Jurkat, Clone E6-1 (cell line): Measurements from ENCODE around the gene RHOD.

Experiments used
- DNase-seq: peaks from one replicate; pipeline ENCODE4 v3.0.0-alpha.2; 2011; ENCODE audit warnings: low read depth, low spot score
- H3K4me3 ChIP-seq: 2 replicates; pipeline ENCODE4 v1.5.1; 2011; ENCODE audit warnings: mild to moderate bottlenecking, low read length, control low read depth, moderate library complexity

RHOD gene

DNA sequence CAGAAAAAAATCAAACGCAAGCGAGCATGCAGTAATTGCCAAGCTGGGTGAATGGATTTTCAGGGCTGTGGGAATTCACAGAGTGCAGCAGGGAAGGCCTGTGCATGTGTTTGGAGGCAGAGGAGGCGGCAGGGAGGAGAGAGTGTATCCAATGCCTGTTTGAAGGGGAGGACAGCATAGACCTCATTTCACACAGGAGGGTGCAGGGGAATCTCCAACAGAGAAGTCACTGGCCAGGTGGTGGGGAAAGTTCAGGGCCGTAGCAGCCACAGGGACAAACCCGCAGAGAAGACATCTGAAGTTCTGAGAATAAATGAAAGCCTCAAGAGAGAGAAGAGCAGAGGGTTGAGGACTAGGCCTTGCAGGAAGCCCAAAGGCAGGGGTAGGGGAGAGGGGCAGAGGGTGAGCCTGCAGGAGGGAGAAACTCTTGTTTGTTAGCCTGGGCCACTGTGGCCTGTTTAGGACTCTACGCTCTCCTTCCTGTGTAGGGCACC lies 43.2 kb downstream of the RHOD start:
- H3K4me3 ChIP-seq = no peak overlapping the region
- no peak for DNase-seq

DNA sequence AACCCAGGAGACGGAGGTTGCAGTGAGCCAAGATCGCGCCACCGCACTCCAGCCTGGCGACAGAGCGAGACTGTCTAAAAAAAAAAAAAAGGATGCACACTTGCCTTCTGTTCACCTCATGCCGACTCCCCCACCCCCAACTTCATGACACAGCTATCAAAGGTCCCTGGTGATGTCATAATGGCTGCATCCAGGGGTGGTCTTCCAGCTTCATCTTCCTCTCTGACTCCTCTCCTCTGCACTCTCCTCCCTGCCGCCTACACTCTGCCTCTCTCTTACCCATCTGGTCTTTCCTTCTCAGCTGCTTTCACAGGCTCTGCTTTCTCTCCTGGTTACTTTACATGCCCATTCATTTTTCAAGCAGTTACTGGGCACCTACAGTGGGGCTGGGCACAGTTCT lies 46.0 kb downstream of the RHOD start:
- no peak overlapping the region for H3K4me3 ChIP-seq
- no peak for DNase-seq

DNA sequence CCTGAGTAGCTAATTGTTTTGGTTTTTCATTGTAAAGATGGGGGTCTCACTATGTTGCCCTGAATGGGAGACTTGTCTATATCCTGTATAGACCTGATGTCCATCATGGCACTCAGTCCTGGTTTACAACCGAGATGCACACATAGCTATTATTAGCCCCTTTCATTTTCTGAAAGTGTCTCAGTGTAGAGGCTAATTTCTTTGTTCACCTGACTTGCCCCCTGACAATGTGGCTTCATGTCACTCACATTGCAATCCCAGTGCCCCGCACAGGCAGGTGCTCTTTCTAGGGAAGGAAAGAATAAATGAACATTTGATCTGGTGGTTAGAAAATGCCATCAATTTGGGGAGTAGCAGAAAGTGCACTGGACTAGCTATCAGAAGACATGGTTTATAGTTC lies 49.3 kb downstream of the RHOD start:
- H3K4me3 ChIP-seq = no peak overlapping the region
- no peak for DNase-seq

DNA sequence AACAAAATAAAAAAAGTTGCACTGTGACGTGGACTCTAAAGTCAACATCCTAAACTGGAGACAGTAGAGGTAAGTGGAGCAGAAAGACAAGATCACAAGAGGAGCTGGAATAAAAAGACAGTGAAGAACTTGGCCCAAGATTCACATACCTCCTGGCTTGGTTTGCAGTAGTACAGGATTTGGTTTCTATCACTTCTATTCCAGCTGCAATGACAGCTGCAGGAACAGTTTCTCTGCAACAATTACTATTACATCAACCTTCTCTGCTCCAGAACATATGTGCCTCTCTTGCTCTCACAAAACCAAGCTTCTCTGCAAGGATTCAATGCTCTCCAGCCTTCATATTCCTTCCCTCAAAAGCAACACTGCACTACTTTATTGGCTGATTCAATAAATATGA lies 54.6 kb downstream of the RHOD start:
- H3K4me3 ChIP-seq = no peak overlapping the region
- no peak for DNase-seq

DNA sequence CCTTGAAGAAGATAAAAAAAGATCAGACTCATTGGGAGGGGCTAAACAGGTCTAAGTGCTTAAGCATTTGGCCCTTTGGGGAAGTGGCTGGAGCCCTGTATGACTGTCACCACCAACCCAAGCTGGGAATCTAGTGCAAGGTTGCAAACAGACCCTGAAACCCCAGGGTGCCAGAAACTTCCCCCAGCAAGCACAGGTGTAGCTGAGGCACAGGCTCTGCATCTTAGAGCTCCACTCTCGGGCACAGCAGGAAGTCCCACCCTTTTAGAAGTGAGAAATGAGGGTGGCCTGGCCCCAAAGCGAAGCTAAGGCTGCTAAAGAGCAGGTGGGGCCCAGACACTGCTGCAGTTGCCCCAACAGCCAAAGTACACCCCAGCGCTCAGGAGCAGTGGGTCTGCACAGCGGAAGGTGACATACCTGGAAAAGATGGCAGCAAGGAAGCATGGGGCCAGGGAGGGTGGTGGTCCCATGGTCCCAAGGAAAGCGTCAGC lies 56.6 kb downstream of the RHOD start:
- no peak overlapping the region for H3K4me3 ChIP-seq
- no peak for DNase-seq

DNA sequence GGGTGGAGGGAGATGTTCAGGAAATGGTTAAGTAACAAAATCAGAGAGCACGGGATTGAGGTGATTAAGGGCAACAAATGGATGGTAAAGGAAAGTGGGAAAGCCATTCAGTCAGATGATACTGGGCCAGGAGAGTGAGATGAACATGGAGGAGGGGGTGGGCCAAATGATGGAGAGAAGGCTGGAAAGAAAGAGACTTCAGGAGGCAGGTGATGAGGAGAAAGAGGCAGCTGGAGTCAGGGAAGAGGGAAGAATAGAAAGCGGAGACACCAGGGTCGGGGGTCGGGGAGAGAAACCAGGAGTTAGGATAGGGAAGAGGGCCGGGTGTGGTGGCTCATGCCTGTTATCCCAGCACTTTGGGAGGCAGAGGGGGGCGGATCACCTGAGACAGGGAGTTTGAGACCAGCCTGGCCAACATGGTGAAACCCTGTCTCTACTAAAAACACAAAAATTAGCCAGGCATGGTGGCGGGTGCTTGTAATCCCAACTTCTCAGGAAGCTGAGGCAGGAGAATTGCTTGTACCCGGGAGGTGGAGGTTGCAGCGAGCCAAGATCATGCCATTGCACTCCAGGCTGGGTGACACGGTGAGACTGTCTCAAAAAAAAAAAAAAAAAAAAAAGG lies 57.7 kb downstream of the RHOD start:
- DNase-seq = no peak
- no peak overlapping the region for H3K4me3 ChIP-seq

DNA sequence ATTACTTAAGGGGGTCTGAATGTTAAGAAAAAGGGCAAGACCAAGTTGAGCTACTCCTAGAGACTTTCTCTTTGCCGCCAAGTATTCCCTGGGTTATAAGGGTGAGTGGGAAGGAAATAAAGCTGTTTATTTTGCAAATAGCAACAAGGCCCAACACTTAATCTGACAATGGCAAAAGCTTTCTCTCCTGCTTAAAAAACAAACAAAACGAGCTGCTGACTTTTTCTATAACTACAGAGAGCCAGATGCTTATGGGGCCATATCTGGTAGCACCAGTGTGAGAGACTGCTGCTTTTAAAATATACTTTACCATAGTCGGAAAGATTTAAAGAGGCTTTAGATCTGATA lies 60.1 kb downstream of the RHOD start:
- no peak overlapping the region for H3K4me3 ChIP-seq
- DNase-seq = no peak

DNA sequence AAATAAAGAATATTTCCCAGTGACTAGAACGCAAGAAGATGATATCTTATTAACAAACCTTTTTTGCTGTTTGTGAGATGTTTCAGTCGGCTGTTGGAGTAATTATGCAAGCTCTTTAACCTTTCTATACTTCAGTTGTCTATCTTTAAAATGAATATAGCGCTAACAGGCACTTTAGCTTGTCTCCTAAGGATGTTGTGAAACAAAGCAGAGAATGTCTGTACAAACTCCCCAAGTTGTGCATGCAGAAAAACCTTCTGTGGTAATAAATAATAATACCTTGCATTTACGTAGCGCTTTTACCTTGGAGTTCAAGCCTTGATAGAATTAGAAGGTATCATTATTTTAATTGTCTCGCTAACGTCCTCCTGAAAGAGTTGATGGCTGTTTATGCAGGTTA lies 60.5 kb downstream of the RHOD start:
- no peak for DNase-seq
- H3K4me3 ChIP-seq = no peak overlapping the region

DNA sequence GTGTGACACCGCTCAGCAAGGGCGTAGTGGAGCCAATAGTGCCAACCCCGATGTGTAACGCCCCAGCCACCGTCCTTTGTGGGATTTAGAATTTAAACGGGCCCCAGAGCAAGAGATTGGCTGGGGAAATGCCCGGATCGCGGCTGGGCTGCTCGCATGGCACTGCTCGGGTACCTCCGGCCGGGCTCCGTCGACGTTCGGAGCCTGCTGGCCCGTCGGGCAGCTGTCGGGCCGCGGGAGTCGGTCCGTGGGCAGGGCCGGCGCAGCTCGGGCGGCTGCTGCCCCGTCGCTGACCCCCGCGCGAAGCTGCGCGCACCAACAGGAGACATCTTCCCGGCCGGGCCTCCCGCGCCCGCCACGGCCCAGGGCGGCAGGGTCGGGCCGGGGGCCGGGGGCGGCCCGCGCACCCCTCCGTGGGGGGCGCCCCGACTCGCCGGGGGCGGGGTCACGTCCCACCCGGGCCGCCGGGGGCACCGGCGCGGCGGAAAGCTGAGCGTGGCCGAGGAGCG lies 61.1 kb downstream of the RHOD start:
- no peak for DNase-seq
- H3K4me3 ChIP-seq = no peak overlapping the region

DNA sequence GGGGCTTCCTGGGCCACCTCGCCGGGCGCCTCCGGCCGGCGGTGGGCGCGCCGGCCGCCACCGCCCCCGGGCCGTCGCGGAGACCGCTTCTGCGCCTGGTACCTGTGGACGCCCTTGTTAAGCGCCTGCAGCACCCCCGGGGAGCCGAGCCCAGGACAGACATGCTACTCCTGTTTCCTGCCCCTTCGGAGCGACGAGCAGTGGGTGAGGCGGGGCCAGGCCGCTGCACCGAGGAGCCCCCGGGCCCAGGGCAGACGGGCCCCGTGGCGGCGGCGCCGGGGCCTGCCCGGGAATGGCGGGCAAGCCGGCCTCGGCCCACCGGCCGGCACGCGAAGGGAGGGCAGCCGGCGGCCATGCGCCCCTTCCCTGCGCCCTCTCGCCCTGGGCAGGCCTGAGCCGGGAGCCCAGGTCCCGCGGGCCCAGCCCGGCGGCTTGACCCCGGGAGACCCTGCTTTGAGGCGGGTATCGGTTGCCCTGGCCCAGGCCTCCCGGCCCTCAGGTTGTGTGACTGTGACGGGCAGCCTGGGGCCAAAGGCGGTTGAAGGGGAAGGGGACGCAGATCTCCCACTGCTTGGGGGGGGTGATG lies 61.6 kb downstream of the RHOD start:
- peak overlapping the region; percentile 48 for H3K4me3 ChIP-seq
- DNase-seq = no peak

DNA sequence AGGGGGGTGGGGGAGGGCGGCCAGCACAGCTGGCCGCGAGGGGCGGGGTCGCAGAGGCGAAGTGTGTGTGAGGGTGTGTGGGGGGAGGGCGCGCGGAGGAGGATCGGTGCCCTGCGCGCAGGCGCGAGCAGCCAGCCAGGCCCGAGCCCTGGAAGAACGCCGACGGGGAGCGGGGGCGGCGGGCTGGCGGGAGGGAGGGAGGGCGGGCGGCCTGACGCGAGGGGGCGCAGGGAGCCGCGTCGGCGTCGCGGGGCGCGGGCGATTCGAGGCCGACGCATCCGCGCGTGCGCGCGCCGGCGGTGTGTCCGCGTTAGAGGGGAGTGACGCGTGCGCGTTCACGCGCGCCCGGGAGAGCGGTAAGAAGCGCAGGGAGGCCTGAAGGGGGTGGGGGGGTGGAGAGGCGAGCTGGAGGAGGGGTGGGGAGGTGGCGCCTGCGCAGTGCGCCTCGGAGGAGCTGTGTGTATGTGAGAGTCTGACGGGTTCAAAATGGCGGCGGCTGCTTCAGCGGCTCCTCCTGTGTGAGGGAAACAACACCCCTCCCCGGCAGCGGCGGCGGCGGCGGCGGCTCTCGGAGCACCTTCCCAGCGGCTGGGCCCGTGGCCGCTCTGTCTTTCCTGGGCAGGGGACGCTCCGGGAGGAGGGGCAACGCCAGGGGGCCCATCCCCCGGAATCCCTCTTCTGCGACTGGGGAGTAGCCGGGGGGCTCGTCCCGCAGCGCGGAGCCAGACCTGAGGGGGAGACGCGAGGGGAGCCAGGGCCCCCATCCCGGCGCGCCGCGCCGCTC lies 62.3 kb downstream of the RHOD start, which contains the start of gene KDM2A:
TSS of gene KDM2A (plus strand) at position 463 of the 784 bp plus-strand sequence. CDS start 2,054 bp downstream, outside the sequence.
- peak; percentile 98 for DNase-seq
- peak within 1 kb of the TSS; percentile 89 for H3K4me3 ChIP-seq

DNA sequence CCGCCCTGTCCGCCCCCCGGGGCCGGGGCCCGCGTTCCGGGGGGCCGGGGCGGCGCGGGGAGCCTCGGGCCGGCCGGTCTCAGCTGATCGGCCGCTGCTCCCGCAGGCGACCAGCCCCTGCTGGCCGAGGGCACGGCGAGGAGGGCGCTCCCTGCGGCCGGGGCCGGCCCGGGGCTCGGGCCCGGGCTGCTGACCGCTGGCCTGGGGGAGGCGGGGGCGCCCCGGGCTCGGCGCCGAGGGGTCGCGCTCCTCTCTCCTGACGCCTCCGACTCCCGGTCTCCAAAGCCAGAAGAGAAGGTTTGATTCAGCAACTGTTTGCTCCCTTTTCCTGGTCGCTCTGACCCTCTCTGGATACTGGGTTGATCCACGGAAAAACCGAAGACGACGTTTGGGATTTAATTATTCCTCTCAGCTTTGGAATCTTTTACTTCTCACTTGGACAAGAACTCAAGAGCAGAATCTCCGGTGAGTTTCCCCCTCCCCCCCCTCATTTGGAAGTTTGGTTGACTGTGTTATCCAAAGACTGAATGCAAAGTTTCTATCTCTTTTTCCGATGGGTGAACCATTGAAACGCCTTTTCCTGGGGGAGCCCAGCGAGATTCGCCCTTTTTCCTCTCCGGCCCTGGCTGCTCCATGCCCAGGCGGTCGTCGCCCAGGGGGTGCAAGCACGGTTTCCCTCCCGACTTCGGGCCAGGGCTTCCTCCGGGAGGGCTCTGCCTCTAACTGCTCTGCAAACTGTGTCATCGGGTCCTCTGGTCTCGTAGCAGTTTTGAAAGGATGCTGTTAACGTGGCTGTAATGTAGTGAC lies 63.1 kb downstream of the RHOD start:
- peak overlapping the region; percentile 89 for H3K4me3 ChIP-seq
- no peak for DNase-seq

DNA sequence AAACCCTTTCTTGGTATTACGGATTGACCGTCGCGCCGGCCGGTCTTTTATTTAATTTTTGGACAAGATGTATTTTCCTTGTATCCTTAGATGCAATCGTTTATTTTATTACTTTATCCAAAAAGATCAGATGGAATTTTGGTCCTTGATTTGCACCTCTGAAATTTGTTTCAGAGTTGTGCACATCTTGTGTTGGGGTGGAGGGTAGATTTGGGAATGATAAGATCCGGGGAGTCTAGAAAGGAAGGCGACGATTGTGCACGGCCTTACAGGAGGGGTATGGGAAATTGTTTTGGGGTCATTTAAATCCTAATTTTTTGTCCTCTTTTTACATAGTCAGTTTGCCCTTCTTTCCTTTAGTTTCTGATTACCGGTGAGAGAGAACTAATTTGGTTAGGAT lies 63.8 kb downstream of the RHOD start:
- peak overlapping the region; percentile 89 for H3K4me3 ChIP-seq
- no peak for DNase-seq

DNA sequence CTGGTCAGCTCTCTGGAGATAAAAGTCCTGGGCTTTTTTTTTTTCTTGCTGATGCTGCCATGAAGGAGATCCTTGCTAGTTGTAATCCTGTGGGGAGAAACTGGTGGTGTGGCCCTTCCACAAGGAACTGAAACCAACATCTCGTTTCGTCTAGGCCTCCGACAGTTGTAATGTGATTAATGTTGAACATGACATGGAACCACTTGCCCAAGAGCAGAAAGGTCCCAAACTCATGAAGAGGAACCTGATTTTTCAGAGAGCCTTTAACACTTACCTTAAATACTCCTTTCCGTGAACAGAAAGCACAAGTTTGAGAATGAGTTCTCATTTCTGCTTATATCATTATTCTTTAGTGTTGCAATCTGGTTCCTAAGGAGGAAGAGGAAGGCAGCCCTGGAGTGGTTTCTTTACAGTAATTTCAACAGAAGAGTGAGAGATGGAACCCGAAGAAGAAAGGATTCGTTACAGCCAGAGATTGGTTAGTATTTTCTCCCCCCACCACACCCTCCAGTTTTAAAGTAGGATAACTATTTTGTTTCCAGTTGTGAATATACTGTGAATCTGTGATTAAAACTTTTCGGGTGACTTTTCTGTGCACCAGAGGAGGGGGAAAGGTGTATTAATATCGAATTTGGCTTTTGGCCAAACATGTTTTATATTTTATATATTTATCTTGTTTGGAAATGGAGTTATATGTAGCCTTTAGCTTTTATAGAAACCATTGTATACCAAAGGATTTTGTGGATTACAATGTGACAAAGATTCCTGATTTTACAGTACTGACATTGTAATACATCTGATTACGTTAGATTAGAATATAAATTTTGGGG lies 64.4 kb downstream of the RHOD start:
- DNase-seq = no peak

More for the DNA sequence above, 64.4 kb downstream of the RHOD start:
- peak overlapping the region; percentile 89 for H3K4me3 ChIP-seq
